GM12801 (cell line): ENCODE results near the gene NKX2-3.

Experiments
- CTCF ChIP-seq: IDR thresholded peaks from one replicate; pipeline ENCODE4 v1.5.1; 2011; ENCODE audit warnings: control low read depth; ENCODE audit not compliant: insufficient read length; ENCODE audit errors: extremely low read depth

Gene NKX2-3

GRCh38 chr10:99564361-99564760 lies 31.6 kb downstream of the NKX2-3 start:
- no peak for TF ChIP-seq CTCF

DNA sequence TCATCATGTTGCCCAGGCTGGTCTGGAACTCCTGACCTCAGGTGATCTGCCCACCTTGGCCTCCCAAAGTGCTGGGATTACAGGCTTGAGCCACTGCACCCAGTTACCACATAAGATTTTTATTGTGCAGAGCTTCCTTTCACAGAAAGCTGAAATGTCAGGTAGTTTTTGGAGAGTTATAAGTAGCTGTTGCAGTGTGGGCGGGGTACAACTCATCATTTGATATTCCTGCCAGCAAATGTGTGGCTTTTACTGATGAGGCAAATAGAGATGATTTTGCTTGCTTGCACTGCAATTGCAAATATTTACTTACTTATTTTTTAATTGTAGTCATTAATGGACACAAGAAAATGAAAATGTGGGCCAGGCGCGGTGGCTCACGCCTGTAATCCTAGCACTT lies 32.4 kb downstream of the NKX2-3 start:
- TF ChIP-seq CTCF, result no peak

- TF ChIP-seq CTCF, result no peak
Observed at GRCh38 chr10:99569253-99569939, 36.7 kb downstream of the NKX2-3 start.

DNA sequence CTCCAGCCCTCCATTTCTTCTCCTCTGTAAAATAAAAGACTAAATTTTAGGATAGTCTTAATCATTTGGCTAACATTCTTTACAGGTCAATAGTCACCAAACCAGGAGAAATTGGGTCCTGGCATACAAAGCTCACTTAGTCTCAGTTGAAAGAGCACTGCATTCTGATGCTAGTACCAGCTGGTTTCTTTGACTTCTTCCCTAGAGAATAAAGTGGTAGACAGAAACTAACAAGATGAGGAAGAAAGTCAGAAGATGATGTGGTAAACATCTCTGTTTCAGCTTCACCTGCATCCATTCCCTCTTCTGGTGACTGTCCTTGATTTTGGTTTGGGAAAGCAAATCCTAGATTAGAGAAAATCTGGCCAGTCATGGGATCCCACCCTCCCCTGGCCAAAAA lies 37.2 kb downstream of the NKX2-3 start:
- TF ChIP-seq CTCF, result no peak

DNA sequence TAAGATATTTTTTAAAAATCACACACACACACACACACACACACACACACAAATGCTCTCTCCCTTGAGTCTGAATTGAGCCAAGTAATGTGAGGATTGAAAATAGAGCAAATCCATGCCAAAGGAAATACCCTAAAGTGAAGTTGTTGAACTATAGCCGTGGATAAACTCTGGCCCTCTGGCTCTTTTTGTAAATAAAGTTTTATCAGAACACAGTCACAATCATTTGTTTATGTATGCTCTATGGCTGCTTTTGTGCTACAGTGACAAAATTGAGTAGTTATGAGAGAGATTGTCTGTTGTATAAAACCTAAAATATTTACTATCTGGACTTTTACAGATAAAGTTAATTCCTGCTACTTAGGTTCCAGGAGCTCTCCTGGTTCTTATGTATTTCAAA lies 39.1 kb downstream of the NKX2-3 start:
- no peak for TF ChIP-seq CTCF

DNA sequence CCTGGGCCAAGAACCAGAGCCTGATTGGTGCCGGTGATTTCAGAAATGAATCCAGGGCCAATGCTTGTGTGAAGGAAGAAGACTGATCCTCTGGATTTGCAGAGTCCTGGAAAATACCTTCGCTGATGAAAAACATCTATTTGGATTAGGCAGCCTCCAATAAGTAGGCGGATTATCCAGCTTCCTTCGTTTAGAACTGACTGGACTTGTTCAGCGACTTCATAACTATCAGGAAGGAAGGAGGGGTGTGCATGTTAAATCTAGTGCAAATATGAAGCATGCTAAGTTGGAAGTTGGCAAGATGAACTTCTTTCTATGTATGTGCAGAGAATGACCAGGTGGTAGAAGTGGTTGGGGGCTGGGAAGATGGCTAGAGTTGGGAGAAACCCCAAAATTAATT lies 41.0 kb downstream of the NKX2-3 start:
- TF ChIP-seq CTCF, result no peak

GRCh38 chr10:99579971-99580370 lies 47.2 kb downstream of the NKX2-3 start:
- TF ChIP-seq CTCF, result no peak
